GM18526 (cell line): ENCODE data around the gene MTMR2.

Experiments used
- POLR2A ChIP-seq: IDR thresholded peaks from 3 replicates; pipeline ENCODE4 v1.6.1; 2011; ENCODE audit not compliant: insufficient read length; ENCODE audit errors: extremely low read depth

MTMR2 gene

DNA sequence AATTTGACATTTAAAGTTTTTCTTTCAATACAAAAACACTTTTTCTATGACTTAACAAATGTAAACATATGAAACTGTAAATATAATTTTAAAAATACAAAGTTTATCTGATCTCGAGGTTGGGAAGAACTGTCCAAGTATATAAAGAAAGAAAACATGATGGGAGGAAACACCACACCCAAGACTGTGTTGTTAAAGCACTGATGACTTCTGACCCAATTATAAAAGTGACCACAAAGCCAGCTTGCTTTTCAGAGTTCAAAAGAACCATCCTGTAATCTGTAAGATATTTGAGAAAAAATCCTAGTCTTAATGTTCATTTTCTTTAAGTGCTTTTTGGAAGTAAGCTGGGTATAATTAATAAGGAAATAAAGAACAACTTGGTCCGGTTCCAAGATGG lies 118.0 kb downstream of the MTMR2 start:
- no peak for TF ChIP-seq POLR2A

DNA sequence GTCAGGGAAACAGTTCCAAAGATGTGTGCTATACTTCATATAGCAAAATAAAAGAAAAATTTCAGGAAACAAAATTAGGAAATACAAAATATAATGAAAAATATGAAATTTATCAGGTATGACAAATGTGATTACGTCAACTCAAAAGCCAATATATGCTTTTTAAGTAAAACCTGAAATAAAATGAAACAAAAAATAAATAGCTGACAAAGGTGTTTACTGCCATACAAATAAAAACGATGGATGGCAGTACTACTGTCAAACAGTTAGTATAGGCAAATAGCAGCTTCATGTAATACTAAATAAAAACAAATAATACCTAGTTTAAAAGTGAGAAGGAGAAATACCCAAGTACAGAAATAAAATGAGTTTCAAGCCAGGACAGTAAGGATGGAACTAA lies 119.9 kb downstream of the MTMR2 start:
- TF ChIP-seq POLR2A, result no peak

GRCh38 chr11:95802806-95803205 lies 121.1 kb downstream of the MTMR2 start:
- TF ChIP-seq POLR2A, result no peak

GRCh38 chr11:95800438-95800837 lies 123.5 kb downstream of the MTMR2 start:
- no peak for TF ChIP-seq POLR2A

DNA sequence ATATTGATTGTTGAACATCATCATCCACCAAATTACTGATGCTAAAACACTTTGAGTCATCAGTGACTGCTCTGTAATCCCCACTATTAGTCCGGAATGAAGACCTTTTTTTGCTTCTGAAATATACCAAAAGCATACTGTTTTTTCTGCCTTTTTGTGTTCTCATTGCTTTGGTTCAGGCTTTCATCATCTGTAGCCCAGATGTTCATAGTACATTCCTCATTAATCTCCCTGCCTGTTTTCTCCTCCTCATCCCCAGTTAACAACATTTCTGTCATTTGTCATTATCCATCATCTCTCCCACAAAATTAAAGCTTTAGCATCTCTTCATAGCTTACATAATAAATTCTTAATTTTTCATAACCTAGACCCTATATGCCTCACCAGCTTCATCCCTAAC lies 124.4 kb downstream of the MTMR2 start:
- no peak for TF ChIP-seq POLR2A

DNA sequence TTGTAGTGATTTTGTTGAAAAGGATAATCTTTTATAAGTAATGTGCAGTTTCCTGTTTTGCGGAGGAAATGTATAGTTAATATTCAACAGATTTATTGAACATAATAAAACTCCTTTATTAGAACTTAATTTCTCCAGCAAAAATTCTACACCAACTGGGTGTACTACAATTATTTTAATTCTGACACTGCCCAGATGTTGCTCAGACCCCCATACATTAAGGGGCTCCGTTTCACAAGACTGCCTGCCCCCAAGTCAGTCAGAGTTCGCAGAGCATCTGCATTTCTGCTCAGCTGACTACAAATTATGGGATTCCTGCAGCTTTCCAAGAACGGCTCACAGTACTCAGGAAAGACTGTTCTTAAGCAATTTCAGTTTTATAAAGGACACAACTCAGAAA lies 127.4 kb downstream of the MTMR2 start:
- TF ChIP-seq POLR2A, result no peak

DNA sequence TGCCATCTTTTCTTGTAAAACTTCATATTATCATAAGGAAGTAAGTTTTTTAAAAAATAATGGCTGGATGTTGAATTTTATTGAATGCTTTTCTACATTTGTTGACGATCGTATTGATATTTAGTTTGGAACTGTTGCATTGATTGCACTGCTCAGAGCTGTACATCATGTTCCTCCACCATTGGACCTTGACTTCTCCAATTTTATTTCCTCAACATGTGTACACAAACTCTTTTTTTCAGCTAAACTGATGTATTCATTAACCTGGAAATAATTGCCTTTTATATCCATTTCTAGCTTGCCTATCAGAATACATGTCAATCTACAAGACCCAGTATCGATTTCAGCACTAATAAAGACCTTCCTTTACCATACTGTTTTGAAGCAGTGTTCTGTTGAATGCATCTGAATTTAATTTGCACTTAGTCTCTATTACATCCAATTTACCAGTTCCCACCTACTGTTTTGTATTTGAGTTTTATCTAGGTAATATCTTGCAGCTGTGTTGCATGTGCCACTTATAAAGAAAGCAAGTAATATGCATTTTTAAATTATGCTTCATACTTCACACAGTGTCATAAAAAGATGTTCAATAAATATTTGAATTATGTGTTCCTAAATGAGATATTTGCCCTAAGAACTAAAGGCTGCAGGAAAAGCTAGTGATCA lies 128.1 kb downstream of the MTMR2 start:
- TF ChIP-seq POLR2A, result no peak

- no peak for TF ChIP-seq POLR2A
Measured at GRCh38 chr11:95794086-95794485, 129.8 kb downstream of the MTMR2 start.

GRCh38 chr11:95793116-95793515 lies 130.8 kb downstream of the MTMR2 start:
- no peak for TF ChIP-seq POLR2A

- no peak for TF ChIP-seq POLR2A
Measured at GRCh38 chr11:95792700-95793099, 131.2 kb downstream of the MTMR2 start.

DNA sequence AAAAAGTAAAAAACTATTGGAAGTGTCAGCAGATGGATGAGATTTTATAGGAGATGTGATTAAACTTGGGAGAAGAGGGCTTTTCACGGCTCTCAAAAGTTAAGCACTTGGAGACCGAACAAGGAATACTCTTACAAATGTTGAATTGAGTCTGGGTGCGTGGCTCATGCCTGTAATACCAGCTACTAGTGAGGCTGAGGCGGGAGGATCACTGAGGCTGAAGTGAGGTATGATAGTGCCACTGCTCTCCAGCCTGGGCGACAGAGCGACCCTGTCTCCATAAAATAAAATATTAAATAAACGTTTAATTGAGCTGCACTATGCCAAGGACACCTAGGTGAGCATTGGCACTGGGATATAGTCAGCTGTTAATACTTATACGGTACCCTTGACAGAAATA lies 131.7 kb downstream of the MTMR2 start:
- no peak for TF ChIP-seq POLR2A

DNA sequence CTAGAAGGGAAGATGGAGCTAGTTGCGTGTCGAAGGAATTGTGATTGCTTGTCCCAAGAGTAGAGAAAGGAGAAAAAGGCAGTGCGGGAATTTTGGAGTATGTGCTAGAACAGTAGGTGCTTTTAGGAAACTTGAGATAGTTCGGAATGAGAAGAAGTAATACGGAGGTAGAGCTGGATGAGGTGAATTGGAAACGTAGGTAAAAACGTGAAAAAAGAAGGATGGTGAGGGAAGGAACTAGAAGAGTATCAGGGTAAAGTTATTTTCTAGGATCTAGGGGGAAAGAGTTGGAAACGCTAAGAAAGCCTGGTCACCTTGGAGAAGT lies 132.2 kb downstream of the MTMR2 start:
- no peak for TF ChIP-seq POLR2A

DNA sequence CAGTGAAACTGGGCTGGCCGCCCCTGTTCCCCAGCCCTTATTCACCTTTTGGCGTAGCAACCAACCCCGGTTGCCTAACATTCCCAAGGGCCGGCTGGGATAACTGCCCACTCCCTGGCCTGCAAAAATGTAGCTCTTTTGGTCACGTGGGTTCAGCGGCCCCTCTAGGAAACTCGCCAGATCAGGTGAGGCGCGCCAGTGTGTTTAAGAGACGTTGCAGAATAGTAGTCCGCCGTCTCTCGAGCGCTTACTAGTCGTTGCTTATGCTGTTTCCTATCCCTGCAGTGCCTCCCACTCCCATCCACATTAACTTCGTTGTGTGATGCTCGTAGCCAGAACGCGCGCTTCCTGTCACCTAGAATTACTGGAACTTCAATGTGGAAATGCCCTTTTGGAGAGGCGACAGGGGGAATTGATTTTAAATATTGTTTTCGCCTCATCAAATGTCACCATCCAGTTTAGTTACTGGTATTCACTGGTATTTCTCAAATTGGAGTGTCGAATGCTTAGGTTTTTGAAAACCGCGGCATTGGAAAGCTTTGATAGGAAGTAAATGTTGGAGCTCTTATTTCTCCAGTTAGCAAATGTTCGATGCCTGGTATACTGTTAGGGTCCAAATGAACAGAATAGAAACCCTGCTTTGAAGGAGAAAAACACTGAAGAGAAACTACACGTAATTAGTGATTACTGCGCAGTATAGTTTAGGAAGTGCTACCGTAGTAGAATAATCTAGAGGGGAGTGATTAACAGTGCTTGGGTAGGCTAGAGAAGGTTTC lies 132.8 kb downstream of the MTMR2 start:
- TF ChIP-seq POLR2A, result peak; percentile 28

DNA sequence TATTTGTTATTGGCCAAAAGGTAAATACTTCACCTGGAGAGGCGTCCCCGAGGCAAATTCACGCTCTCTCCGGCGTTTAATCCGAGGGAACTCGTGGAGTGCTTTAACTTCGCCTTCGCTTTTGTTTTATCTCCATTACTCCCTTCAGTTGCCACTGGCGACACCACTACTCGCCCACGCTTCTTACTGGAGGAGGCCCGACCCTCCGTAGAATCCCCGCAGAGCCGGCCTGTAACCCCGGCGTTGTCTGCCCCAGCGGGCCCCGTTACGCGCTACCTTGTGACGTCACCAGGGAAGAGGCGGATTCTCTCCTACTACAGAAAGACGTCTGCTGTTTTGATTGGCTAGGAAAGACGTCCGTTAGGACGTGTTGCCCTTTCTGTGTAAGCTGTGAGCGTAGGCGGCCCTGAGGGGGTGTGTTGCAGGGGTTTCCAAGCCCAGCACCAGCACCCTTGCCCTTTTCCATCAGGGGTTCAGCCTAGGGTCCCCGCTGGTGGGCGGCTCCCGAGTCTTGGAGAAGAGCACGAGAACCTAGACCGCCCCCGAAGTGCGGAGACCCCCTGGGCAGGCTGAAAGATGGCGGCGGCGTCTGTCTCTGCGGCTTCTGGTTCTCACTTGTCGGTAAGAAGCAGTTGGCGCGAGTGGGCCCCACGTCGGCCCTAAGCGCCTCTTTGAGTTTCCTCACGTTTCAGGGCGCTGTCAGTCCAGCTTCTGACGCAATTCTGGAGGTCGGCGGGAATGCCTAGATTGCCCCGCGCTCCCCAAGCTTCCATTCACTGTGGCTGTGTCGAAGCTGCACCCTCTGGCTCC lies 133.6 kb downstream of the MTMR2 start, which contains the start of gene CEP57:
Gene CEP57 (plus strand): TSS at position 376 of the 810 bp plus-strand sequence. CDS start 201 bp downstream, at position 577.
- peak; percentile 10 for TF ChIP-seq POLR2A

DNA sequence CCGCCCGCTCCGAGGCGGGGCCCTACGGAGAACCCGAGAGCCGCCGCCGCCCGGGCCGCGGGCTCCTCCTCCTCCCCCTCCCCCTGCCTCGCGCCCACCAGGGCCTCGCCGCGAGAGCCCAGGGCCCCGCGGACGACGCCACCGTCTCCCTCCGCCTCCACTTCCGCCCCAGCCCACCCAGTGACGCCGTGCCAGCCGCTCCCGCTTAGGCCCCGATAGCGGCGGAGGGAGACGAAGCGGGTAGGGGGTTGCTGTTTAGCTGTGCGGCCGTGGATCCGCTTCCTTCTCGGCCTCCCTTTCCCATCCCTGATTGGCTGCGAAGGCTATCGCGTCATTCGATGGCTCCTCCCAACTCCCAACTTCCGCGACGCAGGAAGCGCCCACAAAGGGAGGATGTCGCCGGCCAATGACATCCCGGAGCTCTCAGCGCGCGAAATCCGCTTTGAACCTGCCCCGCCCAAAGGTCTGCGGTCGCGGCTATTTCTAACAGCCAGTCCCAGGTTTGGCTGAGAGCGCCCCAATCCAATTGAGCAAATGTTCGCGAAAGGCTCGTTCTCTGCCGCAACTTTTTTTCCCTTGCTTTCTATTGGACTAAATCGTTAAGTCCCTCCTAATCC lies 134.3 kb downstream of the MTMR2 start, which contains the start of gene FAM76B:
Gene FAM76B (minus strand): TSS at position 277 of the 617 bp plus-strand sequence. CDS start 304 bp downstream, outside the sequence.
- peak; percentile 79 for TF ChIP-seq POLR2A
